GM19240 (cell line): ENCODE results near the gene AAGAB.
"Not testable (repeated sequence)": the region's sequence is repeated elsewhere in the genome, so short reads cannot be mapped to it uniquely, and the experiment has no call there.

Experiments
- DNase-seq: peaks from one replicate; pipeline ENCODE4 v3.0.0; 2011; ENCODE audit warnings: low spot score; ENCODE audit not compliant: insufficient read length

Gene AAGAB

DNA sequence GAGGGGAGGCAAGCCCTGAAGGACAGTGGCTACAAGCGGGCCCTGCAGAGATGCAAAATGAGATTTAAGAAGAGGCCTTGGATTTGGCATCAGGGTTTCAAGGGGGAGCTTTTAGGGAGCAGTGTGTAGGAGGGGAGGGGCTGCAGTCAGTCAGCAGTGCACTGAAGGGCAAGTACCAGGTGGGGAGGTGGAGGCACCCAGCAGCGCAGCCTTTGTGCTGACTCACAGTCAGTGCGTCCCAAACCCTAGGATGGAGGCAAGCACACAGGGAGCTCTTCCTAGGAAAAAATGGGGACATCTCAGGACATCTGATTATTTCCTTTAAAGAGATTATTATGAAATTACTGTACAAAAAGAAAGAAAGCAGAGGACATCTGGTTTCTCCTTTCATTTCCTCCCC is 80.0 kb downstream of the AAGAB start:
- DNase-seq, result no peak

GRCh38 chr15:67173786-67174185 is 80.7 kb downstream of the AAGAB start:
- DNase-seq, result no peak

- no peak for DNase-seq
Observed at GRCh38 chr15:67173005-67173404, 81.5 kb downstream of the AAGAB start.

DNA sequence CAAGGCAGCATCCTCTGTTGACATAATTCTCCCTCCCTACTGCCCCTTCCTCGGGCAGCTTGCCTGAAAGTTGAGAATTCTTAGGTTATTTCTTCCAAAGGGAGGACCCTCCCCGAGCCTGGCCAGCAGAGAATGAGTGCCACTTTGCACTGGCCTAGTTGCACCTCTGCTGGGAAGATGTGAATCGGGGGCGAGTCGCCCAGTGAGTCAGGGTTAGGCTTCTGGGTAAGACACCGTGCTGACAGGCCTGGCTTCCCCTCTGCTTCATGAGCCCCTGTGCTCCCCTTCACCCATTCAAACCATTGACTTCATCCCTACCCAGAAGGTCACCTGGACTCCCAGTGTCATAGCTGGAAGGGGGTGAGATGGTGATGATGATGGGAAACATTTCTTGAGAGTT is 82.3 kb downstream of the AAGAB start:
- no peak for DNase-seq

DNA sequence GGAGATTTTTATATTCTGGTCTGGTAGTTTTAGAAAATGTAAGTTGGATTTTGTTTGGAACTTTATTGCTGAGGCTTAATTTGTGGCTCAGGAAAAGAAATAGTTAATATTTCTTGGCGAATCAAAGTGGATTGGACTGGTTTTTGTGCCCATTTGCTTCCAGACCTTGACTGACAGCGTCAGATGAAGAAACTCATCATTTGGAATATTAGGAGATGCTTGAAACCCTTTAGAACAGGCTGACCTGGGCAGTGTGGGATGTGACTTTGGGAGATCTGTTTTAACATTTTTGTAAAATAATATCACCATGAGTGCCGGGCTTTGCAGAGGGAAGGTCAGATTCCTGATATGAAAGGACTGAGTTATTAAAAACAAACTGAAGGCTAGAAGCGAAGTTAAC is 83.0 kb downstream of the AAGAB start:
- no peak for DNase-seq

DNA sequence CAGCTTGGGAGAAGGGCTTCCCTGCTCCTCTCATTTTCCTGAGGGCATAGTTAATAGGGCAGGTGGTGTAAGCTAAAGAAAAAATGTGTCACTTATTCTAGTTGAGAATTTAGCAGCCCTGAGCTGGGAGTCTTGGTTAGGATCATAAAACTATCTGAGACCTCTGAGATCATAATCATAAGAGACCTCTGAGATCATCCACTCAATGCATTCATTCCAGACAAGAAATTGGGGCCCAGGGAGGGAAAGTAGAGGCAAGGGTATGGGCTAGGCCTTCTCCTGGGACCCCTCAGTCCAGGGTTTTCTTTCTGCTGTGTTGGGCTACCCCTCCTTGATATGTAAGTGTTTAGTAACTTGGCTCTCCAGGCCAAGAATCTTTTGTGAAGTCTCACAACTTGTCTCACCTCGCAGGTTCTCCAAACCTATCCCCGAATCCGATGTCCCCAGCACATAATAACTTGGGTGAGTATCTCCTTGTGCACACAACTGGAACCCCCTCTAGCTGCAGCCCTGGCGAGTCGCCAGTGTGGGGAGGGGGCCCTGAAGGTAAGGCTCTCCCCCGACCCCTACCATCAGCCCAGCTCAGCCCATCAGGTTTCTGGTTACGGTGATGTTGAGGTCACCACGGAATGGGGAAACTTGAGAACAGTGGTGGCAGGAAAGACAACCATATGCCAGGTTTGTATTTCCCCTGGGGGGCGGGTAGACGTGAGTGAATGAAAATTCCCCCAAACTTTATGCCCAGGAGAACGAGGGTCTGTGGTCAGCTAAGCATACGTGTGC is 84.1 kb downstream of the AAGAB start:
- no peak for DNase-seq

DNA sequence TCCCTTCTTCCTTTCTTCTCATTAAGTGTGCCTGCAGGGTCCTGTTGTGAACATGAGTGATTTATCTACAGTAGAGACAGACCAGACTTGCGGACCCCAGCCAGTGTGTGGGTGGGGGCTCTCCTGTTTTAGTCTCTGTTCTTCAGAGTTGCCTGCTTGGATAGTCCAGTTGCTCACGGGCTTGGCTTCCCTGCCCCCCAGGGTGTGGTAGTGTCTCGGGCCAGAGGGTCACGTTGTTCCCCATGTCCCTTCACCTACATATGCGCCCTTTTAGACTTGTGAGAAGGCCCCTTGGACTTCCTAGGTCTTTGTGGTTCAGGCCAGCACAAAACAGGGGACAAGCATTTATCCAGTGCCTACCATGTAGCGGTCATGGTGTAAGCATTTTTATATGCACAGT is 85.8 kb downstream of the AAGAB start:
- DNase-seq, result no peak

DNA sequence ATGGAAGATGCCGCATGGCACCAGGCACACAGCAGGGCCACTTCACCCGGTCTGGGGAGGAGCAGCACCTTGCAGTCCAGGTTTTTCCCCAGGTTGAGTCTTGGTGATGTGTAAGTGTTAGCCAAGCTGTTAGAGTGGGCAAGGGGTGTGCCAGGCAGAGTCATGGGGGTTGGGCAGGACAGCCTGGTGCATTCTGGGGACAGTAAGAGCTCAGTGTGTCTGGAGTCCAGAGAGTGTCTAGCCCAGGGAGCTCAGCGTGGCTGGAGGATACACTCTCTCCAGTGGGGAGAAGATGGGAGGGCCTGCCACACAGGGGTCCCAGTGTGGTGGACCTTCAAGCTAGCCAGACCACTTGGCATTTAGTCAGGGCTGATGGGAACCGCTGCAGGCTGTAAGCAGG is 87.4 kb downstream of the AAGAB start:
- no peak for DNase-seq

DNA sequence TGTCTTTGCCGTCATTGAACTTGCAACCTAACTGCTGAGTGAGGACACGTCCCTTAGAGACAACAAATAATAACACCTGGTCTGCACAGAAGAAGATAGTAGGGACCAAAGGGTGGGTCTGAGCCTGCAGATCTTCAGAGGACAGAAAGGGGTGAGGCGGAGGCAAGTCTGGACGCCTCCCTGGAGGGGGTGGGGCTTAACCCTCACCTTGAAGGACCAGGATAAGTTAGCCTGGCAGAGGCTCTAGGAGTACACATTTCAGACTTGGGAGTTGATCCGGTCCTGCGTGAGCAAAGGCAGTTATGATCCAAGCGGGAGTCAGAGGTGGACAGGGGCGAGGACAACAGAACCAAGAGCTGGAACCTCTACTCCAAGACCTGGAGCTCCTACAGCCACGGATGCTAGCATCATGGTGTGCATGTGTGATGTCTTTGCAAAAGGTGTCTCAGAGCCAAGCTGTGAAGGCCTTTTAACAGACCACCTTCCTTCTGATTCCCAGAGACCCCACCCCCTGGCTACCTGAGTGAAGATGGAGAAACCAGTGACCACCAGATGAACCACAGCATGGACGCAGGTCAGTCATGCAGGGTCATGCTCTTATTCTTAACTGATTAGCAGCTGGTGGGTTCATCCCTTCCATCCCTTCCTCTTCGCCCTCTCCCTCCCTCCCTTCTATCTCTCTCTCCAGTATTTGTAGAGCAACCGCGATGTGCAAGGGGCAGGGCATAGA is 88.0 kb downstream of the AAGAB start:
- DNase-seq, result no peak

DNA sequence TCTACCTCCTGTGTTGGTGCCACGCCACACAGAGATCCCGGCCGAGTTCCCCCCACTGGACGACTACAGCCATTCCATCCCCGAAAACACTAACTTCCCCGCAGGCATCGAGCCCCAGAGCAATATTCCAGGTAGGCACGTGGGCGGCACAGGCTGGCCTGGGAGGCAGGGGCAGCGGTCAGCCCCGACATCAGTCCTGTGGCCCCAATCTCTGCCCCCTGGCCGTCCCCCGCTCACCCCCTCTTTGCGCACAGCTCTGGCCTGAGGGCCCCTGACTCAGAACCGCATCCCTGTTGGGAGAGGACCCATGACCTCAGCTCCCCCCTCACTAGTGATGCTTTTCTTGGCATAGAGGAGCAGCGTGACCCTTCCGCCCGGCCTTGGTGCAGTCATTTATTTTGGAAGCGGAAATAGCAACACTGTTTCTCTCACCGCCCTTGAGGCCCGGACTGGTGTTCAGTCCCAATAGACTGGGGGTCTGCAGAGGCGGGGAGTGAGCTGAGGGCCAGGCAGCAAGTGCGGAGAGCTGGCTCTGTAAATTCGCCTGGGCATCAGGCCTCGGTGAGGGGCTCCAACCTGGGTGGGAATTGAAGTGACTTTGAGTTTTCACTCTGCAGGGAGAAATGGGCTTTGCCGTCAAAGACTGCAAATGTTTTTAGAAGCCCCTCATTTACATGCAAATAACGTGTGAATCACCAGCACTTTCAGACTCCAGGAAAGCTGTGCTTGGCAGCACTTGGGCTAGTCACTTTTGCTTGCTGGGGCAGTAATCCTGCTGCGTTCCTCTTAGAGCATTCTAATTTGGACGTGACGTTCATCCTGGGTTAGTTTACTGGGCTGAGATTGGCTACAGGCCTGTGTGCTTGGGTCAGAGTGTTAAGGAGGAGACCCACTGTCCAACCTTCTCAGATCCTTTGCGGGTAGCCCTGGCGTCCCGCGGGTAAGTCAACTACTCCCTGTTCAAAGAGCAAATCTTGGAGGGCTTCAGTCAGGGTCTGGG is 88.9 kb downstream of the AAGAB start:
- no peak for DNase-seq

GRCh38 chr15:67164811-67165253 is 89.6 kb downstream of the AAGAB start:
- DNase-seq, result no peak

DNA sequence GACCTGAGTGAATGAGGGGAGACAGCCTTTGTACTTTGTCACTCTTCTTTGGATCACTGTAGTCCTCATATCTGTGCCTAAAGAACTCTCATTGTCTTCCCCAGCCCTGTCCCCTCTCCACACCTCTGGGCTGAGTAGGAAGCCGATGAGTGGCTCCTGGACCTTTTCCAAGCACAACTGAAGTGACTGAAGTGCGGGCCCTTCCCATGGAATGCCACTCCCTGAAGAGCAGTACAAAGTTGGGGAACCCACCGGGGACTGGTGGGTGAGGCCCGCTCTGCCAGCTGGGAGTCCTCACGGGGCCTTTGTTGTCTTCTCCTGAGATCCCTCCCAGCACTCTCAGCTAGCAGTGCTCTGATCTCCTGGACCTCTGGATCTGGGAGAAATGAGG is 90.1 kb downstream of the AAGAB start:
- DNase-seq, result no peak

- DNase-seq, result no peak
Observed at GRCh38 chr15:67163180-67163579, 91.3 kb downstream of the AAGAB start.

- no peak for DNase-seq
Observed at GRCh38 chr15:67161881-67162280, 92.6 kb downstream of the AAGAB start.

GRCh38 chr15:67161412-67161811 is 93.0 kb downstream of the AAGAB start:
- no peak for DNase-seq

DNA sequence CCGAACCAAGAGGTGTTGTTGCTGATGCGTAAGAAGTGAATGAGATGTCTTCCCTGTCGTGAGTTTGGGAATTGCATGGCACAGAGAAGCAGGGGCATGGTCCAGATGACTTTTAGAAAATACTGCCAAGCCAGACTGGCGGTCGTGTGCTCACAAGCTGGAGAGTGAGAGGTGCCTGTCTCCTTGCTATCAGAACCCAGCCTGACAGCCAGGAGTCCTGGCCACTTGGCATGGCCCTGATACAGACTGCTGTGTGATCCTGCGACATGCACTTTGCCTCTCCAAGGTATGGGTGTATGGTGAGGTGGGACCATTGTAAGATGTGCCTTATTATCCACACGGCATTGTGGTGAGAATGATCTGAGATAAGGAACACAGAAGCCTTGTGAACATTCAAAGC is 96.1 kb downstream of the AAGAB start:
- DNase-seq, result no peak

DNA sequence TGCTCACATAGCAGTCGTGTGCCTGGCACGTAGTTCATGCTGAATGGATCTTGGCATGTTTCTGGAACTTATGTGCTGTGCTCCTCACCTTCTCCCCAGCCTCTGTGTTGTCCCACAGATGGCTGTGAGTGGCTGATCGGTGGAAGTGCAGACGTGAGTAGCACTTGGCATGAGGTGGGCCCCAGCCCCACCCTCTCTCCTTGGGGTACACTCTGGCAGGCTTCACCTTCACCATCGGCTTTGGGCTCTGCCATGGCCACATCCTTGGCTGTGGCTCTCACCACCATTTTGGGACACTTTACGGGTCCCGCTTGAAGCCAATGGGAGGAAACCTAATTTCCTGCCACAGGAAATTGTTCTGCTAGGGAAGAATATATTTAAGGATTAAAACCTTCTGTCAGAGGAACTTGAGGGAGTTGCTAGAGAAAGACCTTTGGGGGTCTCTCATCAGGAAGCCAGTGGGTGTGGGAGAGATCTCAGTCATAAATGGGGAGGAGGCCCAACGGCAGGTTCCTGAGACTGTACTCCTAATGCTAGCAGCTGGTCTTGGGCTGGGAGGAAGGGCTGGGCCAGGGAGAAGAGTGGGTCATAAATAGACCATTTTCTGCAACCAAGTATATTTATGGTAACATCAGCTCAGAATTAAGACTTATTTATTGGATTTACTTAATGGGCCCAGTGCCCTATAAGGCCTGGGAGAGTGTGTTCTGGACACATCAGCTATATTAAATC is 96.8 kb downstream of the AAGAB start:
- DNase-seq, result no peak

DNA sequence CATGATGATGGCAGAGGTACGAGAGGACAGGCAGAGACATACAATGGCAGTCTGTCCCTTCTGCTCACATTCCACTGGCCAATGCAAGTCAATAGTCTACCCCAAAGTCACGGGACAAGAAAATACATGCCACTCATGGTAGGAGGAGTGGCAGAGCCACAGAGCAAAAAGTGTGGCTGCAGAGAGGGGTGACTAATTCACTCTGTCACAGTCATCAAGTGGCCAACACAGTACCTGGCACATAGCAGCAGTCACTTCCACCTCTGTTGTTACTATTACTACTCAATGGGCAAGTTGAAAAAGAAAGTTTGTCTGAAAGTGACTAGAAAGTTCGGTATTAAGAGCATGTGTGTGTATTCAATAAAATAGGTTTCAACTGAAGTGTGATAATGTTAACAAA is 97.6 kb downstream of the AAGAB start:
- DNase-seq, result no peak

GRCh38 chr15:67156426-67156825 is 98.0 kb downstream of the AAGAB start:
- DNase-seq, result no peak

- DNase-seq, result no peak
Observed at GRCh38 chr15:67154249-67154648, 100.2 kb downstream of the AAGAB start.

GRCh38 chr15:67153044-67153443 is 101.4 kb downstream of the AAGAB start:
- DNase-seq, result not testable (repeated sequence)
